Breast epithelium (tissue), 4 donors: ENCODE results near the gene USP3. TPM values are rescaled to one million over a fixed set of nuclear protein-coding genes. Genes with fewer than 3 reads are reported as not detected.
"Not testable (repeated sequence)": the region's sequence is repeated elsewhere in the genome, so short reads cannot be mapped to it uniquely, and the experiment has no call there.

Source experiments
- DNase-seq, 2 donors: peaks; one replicate each; pipeline ENCODE4 v3.0.0-alpha.2; 2019; ENCODE audit warnings: low spot score in 2 of 2
- H3K27ac ChIP-seq, 2 donors: fragments of 200-600 bp; sonication (generic) in 1 of 2; one replicate each; pipeline ENCODE4 v1.5.1; 2016 to 2019; ENCODE audit warnings: mild to moderate bottlenecking in 1 of 2
- H3K27me3 ChIP-seq, 2 donors: fragments of 200-600 bp; sonication (generic) in 1 of 2; one replicate each; pipeline versions ENCODE4 v1.5.1 to v1.6.0; 2017 to 2019; ENCODE audit warnings: control low read depth in 1 of 2, mild to moderate bottlenecking in 1 of 2
- H3K36me3 ChIP-seq: fragments of 200-600 bp; one replicate; pipeline ENCODE4 v1.5.1; 2019
- H3K4me1 ChIP-seq, 2 donors: fragments of 200-600 bp; sonication (generic); one replicate each; pipeline ENCODE4 v1.5.1; 2016 to 2019; ENCODE audit warnings: control low read depth in 1 of 2
- H3K4me3 ChIP-seq, 3 donors: fragments of 200-600 bp; sonication (generic); 1 replicate in 2 of 3; 2 replicates in 1 of 3; pipeline ENCODE4 v1.5.1; 2016 to 2019; ENCODE audit warnings: mild to moderate bottlenecking in 3 of 3, moderate library complexity in 2 of 3
- H3K9me3 ChIP-seq, 2 donors: fragments of 200-600 bp; sonication (generic) in 1 of 2; one replicate each; pipeline ENCODE4 v1.5.1; 2016 to 2019; ENCODE audit warnings: control low read depth in 1 of 2
- POLR2A ChIP-seq: fragments of 450-650 bp; IDR thresholded peaks from one replicate; pipeline ENCODE4 v1.6.1; 2016; ENCODE audit warnings: antibody characterized with exemption, mild to moderate bottlenecking, moderate library complexity
- POLR2AphosphoS5 ChIP-seq, 3 donors: sonication (generic); formaldehyde crosslinking; IDR thresholded peaks; one replicate each; pipeline ENCODE4 v1.6.1; 2017; ENCODE audit warnings: antibody characterized with exemption in 3 of 3
- intact Hi-C: fragments of 100-400 bp; cut with DNase I; formaldehyde crosslinking; loops from one replicate; pipeline ENCODE4 v1.15.1; 2023; ENCODE audit warnings: low total_unique reads
- total RNA-seq, 3 donors: library from RNA; depleted of rRNA; stranded (reverse); fragments of >200 nt; gene quantifications; one replicate each; pipeline ENCODE4 v1.1.0, GENCODE V29; 2016
- TF ChIP-seq, protein P1 (sequence below), 3 donors: fragments of 450-650 bp; IDR thresholded peaks; one replicate each; pipeline ENCODE4 v1.5.1; 2016 to 2017; ENCODE audit warnings: antibody characterized with exemption in 3 of 3, mild to moderate bottlenecking in 3 of 3, moderate library complexity in 3 of 3

USP3 gene
- total RNA-seq, 3 donors from 2014 or later = 70.4 to 88.7 (median 76.7) TPM

DNA sequence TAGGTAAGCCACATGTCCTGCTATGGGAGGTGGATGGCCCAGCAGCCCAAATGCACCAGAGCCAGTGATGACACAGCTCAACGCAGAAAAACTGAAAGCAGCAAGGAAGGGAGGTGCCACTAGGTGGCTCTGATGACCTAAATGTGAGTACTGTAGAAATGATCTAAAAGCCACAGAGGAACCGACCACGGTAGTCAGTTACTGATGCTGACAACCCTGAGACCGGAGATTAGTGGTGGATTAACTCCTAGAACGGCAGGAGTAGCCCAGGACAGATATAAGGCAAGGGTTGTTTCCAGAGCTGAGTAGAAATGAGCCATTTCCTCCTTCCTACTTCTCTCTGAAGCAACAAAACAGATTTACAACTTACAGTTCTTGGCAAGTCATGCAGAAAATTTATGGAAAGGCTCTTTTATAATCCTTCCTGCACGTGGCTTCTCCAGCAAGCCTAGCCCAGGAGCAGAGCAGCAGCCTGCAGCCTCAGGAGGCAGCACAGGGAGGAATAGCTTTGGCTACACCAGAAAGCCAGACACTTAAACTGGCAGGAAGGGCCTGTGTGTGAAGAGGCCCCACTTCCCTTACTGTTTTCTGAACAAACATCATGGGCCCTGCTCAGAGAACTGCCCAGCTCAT lies 105.9 kb downstream of the USP3 start:
- Histone ChIP-seq H3K9me3 (no peaks in the 10 kb centered on the region), H3K27ac (peak overlapping the region; percentile 69 to 76), H3K4me3 (no peak overlapping the region), H3K4me1 (peaks cover 0 to 5% of the 10 kb centered on the region in 2 donors), H3K27me3 (no peaks in the 10 kb centered on the region), H3K36me3 (peaks cover 12% of the 10 kb centered on the region)
- TF ChIP-seq POLR2AphosphoS5 (IDR thresholded peaks at IDR 0.05) = no peak
- no peak for TF ChIP-seq POLR2A
- TF ChIP-seq, protein P1, sequence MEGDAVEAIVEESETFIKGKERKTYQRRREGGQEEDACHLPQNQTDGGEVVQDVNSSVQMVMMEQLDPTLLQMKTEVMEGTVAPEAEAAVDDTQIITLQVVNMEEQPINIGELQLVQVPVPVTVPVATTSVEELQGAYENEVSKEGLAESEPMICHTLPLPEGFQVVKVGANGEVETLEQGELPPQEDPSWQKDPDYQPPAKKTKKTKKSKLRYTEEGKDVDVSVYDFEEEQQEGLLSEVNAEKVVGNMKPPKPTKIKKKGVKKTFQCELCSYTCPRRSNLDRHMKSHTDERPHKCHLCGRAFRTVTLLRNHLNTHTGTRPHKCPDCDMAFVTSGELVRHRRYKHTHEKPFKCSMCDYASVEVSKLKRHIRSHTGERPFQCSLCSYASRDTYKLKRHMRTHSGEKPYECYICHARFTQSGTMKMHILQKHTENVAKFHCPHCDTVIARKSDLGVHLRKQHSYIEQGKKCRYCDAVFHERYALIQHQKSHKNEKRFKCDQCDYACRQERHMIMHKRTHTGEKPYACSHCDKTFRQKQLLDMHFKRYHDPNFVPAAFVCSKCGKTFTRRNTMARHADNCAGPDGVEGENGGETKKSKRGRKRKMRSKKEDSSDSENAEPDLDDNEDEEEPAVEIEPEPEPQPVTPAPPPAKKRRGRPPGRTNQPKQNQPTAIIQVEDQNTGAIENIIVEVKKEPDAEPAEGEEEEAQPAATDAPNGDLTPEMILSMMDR (IDR thresholded peaks at IDR 0.05) = peak; percentile 65 to 72 (median 69)
- intact Hi-C loops = no loop called here
- DNase-seq = peak in 1 of 2 donors; percentile 60

DNA sequence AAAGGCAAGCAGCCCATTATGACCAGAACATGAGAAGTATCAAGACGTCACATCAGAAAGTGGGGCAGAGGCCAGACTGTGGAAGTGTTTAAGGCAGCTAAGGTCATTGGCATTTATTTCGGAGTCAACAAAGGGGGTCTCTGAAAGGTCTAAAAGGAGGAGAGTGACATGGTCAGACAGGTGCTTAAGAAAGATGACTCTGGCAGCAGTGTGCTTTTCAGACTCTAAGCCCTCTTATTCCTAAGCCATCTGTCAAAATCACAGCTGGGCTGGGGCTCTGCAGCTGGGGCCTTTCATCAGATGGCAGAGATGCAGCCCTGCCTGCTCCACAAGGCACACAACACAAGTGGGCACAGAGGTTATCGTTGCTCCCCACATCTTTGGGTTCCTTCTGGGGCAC lies 106.8 kb downstream of the USP3 start:
- peaks cover 0 to 5% of the 10 kb centered on the region in 2 donors for H3K4me1 ChIP-seq
- H3K9me3 ChIP-seq = no peaks in the 10 kb centered on the region
- H3K4me3 ChIP-seq = no peak overlapping the region
- intact Hi-C loops = no loop called here
- DNase-seq = no peak
- peak overlapping the region; percentile 69 to 76 for H3K27ac ChIP-seq
- H3K36me3 ChIP-seq = peaks cover 12% of the 10 kb centered on the region
- no peaks in the 10 kb centered on the region for H3K27me3 ChIP-seq
- TF ChIP-seq POLR2A = no peak
- TF ChIP-seq POLR2AphosphoS5 (IDR thresholded peaks at IDR 0.05) = no peak

DNA sequence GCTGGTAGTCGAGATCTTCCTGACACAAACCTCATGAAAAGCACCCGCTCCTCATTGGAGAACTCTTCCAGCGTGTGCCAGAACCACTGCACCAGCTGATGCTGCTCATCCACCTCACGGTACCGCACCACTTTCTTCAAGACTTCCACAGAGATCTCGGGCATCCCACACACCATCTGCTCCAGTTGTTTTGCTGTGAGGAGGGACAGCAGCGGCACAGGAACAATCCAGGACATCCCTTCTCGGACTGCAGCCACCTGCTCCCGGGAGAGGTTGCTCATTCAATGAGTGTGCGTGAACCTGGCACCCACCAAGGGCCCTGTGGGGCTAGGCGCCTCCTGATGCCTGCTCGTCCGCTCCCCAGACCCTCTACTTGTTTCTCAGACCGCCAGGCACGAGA lies 107.9 kb downstream of the USP3 start:
- Histone ChIP-seq H3K27ac (no peak overlapping the region), H3K27me3 (no peaks in the 10 kb centered on the region), H3K36me3 (peaks cover 12% of the 10 kb centered on the region), H3K9me3 (no peaks in the 10 kb centered on the region), H3K4me3 (no peak overlapping the region), H3K4me1 (peaks cover 0 to 5% of the 10 kb centered on the region in 2 donors)
- intact Hi-C loops = no loop called here
- TF ChIP-seq POLR2AphosphoS5 (IDR thresholded peaks at IDR 0.05) (no peak), POLR2A (no peak)
- TF ChIP-seq, protein P1 (IDR thresholded peaks at IDR 0.05) = no peak
- DNase-seq = no peak

GRCh38 chr15:63615935-63616334 lies 111.5 kb downstream of the USP3 start:
- no peak for DNase-seq
- no peaks in the 10 kb centered on the region for H3K27me3 ChIP-seq
- intact Hi-C loops = no loop called here
- TF ChIP-seq, protein P1 (IDR thresholded peaks at IDR 0.05) = no peak
- TF ChIP-seq POLR2AphosphoS5 (IDR thresholded peaks at IDR 0.05) (no peak), POLR2A (no peak)
- no peaks in the 10 kb centered on the region for H3K4me1 ChIP-seq
- no peaks in the 10 kb centered on the region for H3K9me3 ChIP-seq
- H3K36me3 ChIP-seq = peaks cover 8% of the 10 kb centered on the region
- no peak overlapping the region for H3K27ac ChIP-seq
- H3K4me3 ChIP-seq = no peak overlapping the region

DNA sequence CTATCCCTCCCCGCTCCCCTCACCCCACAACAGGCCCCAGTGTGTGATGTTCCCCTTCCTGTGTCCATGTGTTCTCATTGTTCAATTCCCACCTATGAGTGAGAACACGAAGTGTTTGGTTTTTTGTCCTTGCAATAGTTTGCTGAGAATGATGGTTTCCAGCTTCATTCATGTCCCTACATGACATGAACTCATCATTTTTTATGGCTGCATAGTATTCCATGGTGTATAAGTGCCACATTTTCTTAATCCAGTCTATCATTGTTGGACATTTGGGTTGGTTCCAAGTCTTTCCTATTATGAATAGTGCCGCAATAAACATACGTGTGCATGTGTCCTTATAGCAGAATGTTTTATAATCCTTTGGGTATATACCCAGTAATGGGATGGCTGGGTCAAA lies 112.8 kb downstream of the USP3 start:
- DNase-seq, H3K36me3 ChIP-seq, H3K4me3 ChIP-seq, H3K4me1 ChIP-seq, H3K27ac ChIP-seq, H3K27me3 ChIP-seq, intact Hi-C loops, H3K9me3 ChIP-seq: not testable (repeated sequence)

GRCh38 chr15:63617627-63618026 lies 113.2 kb downstream of the USP3 start:
- H3K4me1 ChIP-seq, DNase-seq, intact Hi-C loops, H3K9me3 ChIP-seq, H3K27ac ChIP-seq, H3K4me3 ChIP-seq, H3K36me3 ChIP-seq, H3K27me3 ChIP-seq: not testable (repeated sequence)

DNA sequence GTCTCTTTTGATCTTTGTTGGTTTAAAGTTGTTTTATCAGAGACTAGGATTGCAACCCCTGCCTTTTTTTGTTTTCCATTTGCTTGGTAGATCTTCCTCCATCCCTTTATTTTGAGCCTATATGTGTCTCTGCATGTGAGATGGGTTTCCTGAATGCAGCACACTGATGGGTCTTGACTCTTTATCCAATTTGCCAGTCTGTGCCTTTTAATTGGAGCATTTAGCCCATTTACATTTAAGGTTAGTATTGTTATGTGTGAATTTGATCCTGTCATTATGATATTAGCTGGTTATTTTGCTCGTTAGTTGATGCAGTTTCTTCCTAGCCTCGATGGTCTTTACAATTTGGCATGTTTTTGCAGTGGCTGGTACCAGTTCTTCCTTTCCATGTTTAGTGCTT lies 116.4 kb downstream of the USP3 start:
- H3K4me3 ChIP-seq, intact Hi-C loops, DNase-seq: not testable (repeated sequence)

More for the DNA sequence above, 116.4 kb downstream of the USP3 start:
- not testable (repeated sequence) for H3K36me3 ChIP-seq, H3K27me3 ChIP-seq, H3K9me3 ChIP-seq, H3K27ac ChIP-seq, H3K4me1 ChIP-seq
